Measurements from ENCODE around the gene MYL6.

GRCh38 chr12:56154818-56155217 is 3.3 kb upstream of the MYL6 start:
- no peak for TF ChIP-seq EZH2 (IDR thresholded peaks at IDR 0.05; ENCODE audit: insufficient read depth, poor library complexity, severe bottlenecking)
- TF ChIP-seq EZH2phosphoT487 (IDR thresholded peaks at IDR 0.05; ENCODE audit: insufficient read depth, low read depth): no peak

All from GM23248 (cell line).